ENCODE results near the gene C1orf35. TPM values are rescaled to one million over a fixed set of nuclear protein-coding genes. Genes with fewer than 3 reads are reported as not detected.

C1orf35 gene
- total RNA-seq, 2 experiments from 2014 or later = 24.7 to 25.6 TPM

Small RNA genes lying within 50 kb of the gene (microRNA-seq; reads per million reads assigned to microRNA genes)
- gene MIR3620 = 2.3 reads per million

Other genes with a start within 250 kb of the C1orf35 start
- gene WNT9A, start 155.4 kb downstream of the C1orf35 start, total RNA-seq = not detected
- not detected for gene WNT3A, start 96.3 kb downstream of the C1orf35 start, total RNA-seq
- gene ARF1, start 20.6 kb downstream of the C1orf35 start, total RNA-seq = 100 to 1,000 TPM; 313 to 322 TPM
- 10 to 100 TPM; 51.1 to 60.7 TPM for gene MRPL55, start 6.0 kb upstream of the C1orf35 start, total RNA-seq
- 100 to 1,000 TPM; 339 to 344 TPM for gene GUK1, start 37.0 kb upstream of the C1orf35 start, total RNA-seq
- 1 to 10 TPM; 4.1 to 4.4 TPM for gene GJC2, start 46.6 kb upstream of the C1orf35 start, total RNA-seq
- 1 to 10 TPM; 7.5 to 8.9 TPM for gene IBA57, start 62.5 kb upstream of the C1orf35 start, total RNA-seq
- 10 to 100 TPM; 12.3 to 14.4 TPM for gene OBSCN, start 104.7 kb upstream of the C1orf35 start, total RNA-seq